ENCODE measurements around the gene CELF4.

- TF ChIP-seq CTCF (conservative IDR thresholded peaks at IDR 0.05) (no peak), ZFX (IDR thresholded peaks at IDR 0.05) (no peak)
Observed at GRCh38 chr18:37434161-37434860, 131.3 kb downstream of the CELF4 start.

Data from C4-2B (cell line).